ENCODE data around the gene MORC2. TPM values are rescaled to one million over a fixed set of nuclear protein-coding genes. Genes with fewer than 3 reads are reported as not detected.

Gene MORC2
- total and polyA plus RNA-seq, 9 of the 15 experiments (the other 6 are each of a cell fraction or from before 2014, with no cell fraction given) = 3.3 to 34.7 (median 16.7) TPM

DNA sequence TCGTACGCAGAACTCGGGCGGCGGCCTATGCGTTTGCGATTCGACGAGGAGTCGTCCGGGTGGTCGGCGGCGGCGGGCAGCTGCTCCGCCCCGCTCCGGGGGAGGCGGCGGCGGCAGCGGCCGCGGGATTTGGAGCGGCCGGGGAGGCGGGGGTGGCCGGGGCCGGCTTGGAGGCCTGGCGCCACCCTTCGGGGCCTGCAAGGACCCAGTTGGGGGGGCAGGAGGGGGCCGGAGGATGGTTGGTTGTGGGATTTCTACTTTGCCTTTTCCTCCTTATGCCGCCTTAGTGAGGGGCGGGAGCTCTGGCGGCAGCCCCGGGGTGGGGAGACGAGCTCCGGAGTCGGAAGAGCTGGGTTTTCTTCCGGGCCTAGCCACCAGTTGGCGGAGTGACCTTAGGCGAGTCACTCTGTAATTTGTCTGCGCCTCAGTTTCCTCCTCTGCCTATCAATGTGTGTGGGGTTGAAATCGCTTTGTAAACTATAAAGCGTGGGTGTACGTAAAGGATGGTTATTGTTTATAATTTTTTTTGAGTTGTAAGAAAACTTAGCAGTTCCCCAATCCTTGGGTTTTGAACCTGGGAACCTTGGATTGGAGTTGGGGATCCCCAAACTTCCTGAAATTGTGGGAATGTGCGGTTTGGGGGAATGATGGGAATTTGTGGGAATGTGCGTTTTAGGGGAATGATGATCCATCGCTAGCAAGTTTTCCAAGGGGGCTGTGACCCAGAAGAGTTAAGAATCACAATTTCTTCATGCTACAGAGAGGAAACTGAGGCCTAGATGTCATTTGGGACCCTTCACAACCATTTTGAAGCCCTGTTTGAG is 1.2 kb upstream of the MORC2 start (continued):
- TF ChIP-seq ARID2 (IDR thresholded peaks at IDR 0.05) = no peak
- TF ChIP-seq KDM5B (IDR thresholded peaks at IDR 0.05; ENCODE audit: insufficient replicate concordance, low read depth, low read length) = no peak
- no peak for TF ChIP-seq SMC3 (conservative IDR thresholded peaks at IDR 0.05; ENCODE audit: insufficient read depth, low read depth, low read length)
- no peak for TF ChIP-seq ZNF316 (IDR thresholded peaks at IDR 0.05)
- no peak for TF ChIP-seq ZBTB33 (CRISPR knock-in tag; IDR thresholded peaks at IDR 0.05)
- TF ChIP-seq, protein P1, sequence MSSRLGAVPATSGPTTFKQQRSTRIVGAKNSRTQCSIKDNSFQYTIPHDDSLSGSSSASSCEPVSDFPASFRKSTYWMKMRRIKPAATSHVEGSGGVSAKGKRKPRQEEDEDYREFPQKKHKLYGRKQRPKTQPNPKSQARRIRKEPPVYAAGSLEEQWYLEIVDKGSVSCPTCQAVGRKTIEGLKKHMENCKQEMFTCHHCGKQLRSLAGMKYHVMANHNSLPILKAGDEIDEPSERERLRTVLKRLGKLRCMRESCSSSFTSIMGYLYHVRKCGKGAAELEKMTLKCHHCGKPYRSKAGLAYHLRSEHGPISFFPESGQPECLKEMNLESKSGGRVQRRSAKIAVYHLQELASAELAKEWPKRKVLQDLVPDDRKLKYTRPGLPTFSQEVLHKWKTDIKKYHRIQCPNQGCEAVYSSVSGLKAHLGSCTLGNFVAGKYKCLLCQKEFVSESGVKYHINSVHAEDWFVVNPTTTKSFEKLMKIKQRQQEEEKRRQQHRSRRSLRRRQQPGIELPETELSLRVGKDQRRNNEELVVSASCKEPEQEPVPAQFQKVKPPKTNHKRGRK (tag; IDR thresholded peaks at IDR 0.05) = no peak
- TF ChIP-seq CBX1 (IDR thresholded peaks at IDR 0.05; ENCODE audit: low read depth) = no peak
- TF ChIP-seq AFF4 (CRISPR knock-in tag; IDR thresholded peaks at IDR 0.05) = 0 out of 2 replicates have a peak, but pooled peaks have one; percentile 37
- no peak for TF ChIP-seq ATF7 (IDR thresholded peaks at IDR 0.05)
- TF ChIP-seq PCBP1 (IDR thresholded peaks at IDR 0.05; ENCODE audit: low read depth, low read length, poor library complexity, severe bottlenecking) = peak; percentile 9
- TF ChIP-seq, protein P2, sequence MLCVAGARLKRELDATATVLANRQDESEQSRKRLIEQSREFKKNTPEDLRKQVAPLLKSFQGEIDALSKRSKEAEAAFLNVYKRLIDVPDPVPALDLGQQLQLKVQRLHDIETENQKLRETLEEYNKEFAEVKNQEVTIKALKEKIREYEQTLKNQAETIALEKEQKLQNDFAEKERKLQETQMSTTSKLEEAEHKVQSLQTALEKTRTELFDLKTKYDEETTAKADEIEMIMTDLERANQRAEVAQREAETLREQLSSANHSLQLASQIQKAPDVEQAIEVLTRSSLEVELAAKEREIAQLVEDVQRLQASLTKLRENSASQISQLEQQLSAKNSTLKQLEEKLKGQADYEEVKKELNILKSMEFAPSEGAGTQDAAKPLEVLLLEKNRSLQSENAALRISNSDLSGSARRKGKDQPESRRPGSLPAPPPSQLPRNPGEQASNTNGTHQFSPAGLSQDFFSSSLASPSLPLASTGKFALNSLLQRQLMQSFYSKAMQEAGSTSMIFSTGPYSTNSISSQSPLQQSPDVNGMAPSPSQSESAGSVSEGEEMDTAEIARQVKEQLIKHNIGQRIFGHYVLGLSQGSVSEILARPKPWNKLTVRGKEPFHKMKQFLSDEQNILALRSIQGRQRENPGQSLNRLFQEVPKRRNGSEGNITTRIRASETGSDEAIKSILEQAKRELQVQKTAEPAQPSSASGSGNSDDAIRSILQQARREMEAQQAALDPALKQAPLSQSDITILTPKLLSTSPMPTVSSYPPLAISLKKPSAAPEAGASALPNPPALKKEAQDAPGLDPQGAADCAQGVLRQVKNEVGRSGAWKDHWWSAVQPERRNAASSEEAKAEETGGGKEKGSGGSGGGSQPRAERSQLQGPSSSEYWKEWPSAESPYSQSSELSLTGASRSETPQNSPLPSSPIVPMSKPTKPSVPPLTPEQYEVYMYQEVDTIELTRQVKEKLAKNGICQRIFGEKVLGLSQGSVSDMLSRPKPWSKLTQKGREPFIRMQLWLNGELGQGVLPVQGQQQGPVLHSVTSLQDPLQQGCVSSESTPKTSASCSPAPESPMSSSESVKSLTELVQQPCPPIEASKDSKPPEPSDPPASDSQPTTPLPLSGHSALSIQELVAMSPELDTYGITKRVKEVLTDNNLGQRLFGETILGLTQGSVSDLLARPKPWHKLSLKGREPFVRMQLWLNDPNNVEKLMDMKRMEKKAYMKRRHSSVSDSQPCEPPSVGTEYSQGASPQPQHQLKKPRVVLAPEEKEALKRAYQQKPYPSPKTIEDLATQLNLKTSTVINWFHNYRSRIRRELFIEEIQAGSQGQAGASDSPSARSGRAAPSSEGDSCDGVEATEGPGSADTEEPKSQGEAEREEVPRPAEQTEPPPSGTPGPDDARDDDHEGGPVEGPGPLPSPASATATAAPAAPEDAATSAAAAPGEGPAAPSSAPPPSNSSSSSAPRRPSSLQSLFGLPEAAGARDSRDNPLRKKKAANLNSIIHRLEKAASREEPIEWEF (CRISPR knock-in tag; IDR thresholded peaks at IDR 0.05) = no peak
- no peak for TF ChIP-seq NRF1 (conservative IDR thresholded peaks at IDR 0.05 in 1 of 2, IDR thresholded peaks at IDR 0.05 in 1 of 2)
- TF ChIP-seq MAZ (CRISPR knock-in tag; conservative IDR thresholded peaks at IDR 0.05 in 1 of 2, IDR thresholded peaks at IDR 0.05 in 1 of 2) = no peak

All from K562 (cell line).